Measurements from ENCODE around the gene HDAC1.
A peak's percentile ranks its signal among the peaks of the same experiment; 100 is the strongest.

Gene HDAC1

GRCh38 chr1:32356478-32356877, 64.6 kb downstream of the HDAC1 start:
- Histone ChIP-seq H3K4me1 (ENCODE audit: control insufficient read depth, insufficient read depth, low read length) (peaks cover 11% of the 10 kb centered on the region), H3K36me3 (ENCODE audit: control insufficient read depth, insufficient read depth, low read length) (no peaks in the 10 kb centered on the region), H3K9me3 (ENCODE audit: control insufficient read depth, low read length) (no peaks in the 10 kb centered on the region), H3K27me3 (ENCODE audit: control insufficient read depth, insufficient read depth, low read length, poor library complexity, severe bottlenecking) (peaks cover 14% of the 10 kb centered on the region), H3K27ac (ENCODE audit: insufficient read depth, low read depth, low read length, poor library complexity, severe bottlenecking) (no peak overlapping the region), H3K4me3 (ENCODE audit: insufficient read depth, low read depth, low read length) (no peak overlapping the region)
- 91 to 93% methylated on average over 1 of the region's 1 CpG for WGBS, 2 experiments

- WGBS, 2 experiments: 88 to 90% methylated on average over 6 of the region's 6 CpGs
- no peak overlapping the region for H3K27ac ChIP-seq (ENCODE audit: insufficient read depth, low read depth, low read length, poor library complexity, severe bottlenecking)
These were observed 65.7 kb downstream of the HDAC1 start for GRCh38 chr1:32357614-32358013.

GRCh38 chr1:32358435-32358834, 66.6 kb downstream of the HDAC1 start:
- peaks cover 28% of the 10 kb centered on the region for H3K27me3 ChIP-seq (ENCODE audit: control insufficient read depth, insufficient read depth, low read length, poor library complexity, severe bottlenecking)
- no peak overlapping the region for H3K4me3 ChIP-seq (ENCODE audit: insufficient read depth, low read depth, low read length)
- peaks cover 4% of the 10 kb centered on the region for H3K4me1 ChIP-seq (ENCODE audit: control insufficient read depth, insufficient read depth, low read length)
- H3K27ac ChIP-seq (ENCODE audit: insufficient read depth, low read depth, low read length, poor library complexity, severe bottlenecking): no peak overlapping the region
- no peaks in the 10 kb centered on the region for H3K36me3 ChIP-seq (ENCODE audit: control insufficient read depth, insufficient read depth, low read length)
- no peaks in the 10 kb centered on the region for H3K9me3 ChIP-seq (ENCODE audit: control insufficient read depth, low read length)
- 85 to 88% methylated on average over 3 of the region's 3 CpGs for WGBS, 2 experiments

More at GRCh38 chr1:32357614-32358013, 65.7 kb downstream of the HDAC1 start:
- Histone ChIP-seq H3K36me3 (ENCODE audit: control insufficient read depth, insufficient read depth, low read length) (no peaks in the 10 kb centered on the region), H3K4me1 (ENCODE audit: control insufficient read depth, insufficient read depth, low read length) (peaks cover 8% of the 10 kb centered on the region), H3K9me3 (ENCODE audit: control insufficient read depth, low read length) (no peaks in the 10 kb centered on the region), H3K4me3 (ENCODE audit: insufficient read depth, low read depth, low read length) (no peak overlapping the region), H3K27me3 (ENCODE audit: control insufficient read depth, insufficient read depth, low read length, poor library complexity, severe bottlenecking) (peaks cover 25% of the 10 kb centered on the region)

- WGBS, 2 experiments: 61 to 62% methylated on average over 35 of the region's 35 CpGs
- peak overlapping the region; percentile 27 for H3K4me3 ChIP-seq (ENCODE audit: insufficient read depth, low read depth, low read length)
- H3K36me3 ChIP-seq (ENCODE audit: control insufficient read depth, insufficient read depth, low read length): peaks cover 21% of the 10 kb centered on the region
- H3K9me3 ChIP-seq (ENCODE audit: control insufficient read depth, low read length): no peaks in the 10 kb centered on the region
- peaks cover 4% of the 10 kb centered on the region for H3K4me1 ChIP-seq (ENCODE audit: control insufficient read depth, insufficient read depth, low read length)
- H3K27ac ChIP-seq (ENCODE audit: insufficient read depth, low read depth, low read length, poor library complexity, severe bottlenecking): no peak overlapping the region
- peaks cover 28% of the 10 kb centered on the region for H3K27me3 ChIP-seq (ENCODE audit: control insufficient read depth, insufficient read depth, low read length, poor library complexity, severe bottlenecking)
These were observed 69.4 kb downstream of the HDAC1 start for GRCh38 chr1:32361308-32361673.

GRCh38 chr1:32361674-32362473, 70.0 kb downstream of the HDAC1 start:
- WGBS, 2 experiments: 4% methylated on average over 91 of the region's 91 CpGs

GRCh38 chr1:32362474-32363313, 70.8 kb downstream of the HDAC1 start, which contains the start of the genes FAM229A and TSSK3:
Gene FAM229A (minus strand): TSS chr1:32362485. CDS start chr1:32362091, 394 bp downstream.
Gene TSSK3 (plus strand): TSS chr1:32362539. CDS start chr1:32362702, 163 bp downstream.
- WGBS, 2 experiments: 76% methylated on average over 17 of the region's 17 CpGs
- H3K4me3 ChIP-seq (ENCODE audit: insufficient read depth, low read depth, low read length): peak within 1 kb of the TSS; percentile 27
- peaks cover 33% of the 10 kb centered on the region for H3K36me3 ChIP-seq (ENCODE audit: control insufficient read depth, insufficient read depth, low read length)

More at GRCh38 chr1:32361674-32362473, 70.0 kb downstream of the HDAC1 start:
- Histone ChIP-seq H3K36me3 (ENCODE audit: control insufficient read depth, insufficient read depth, low read length) (peaks cover 27% of the 10 kb centered on the region), H3K9me3 (ENCODE audit: control insufficient read depth, low read length) (no peaks in the 10 kb centered on the region), H3K27ac (ENCODE audit: insufficient read depth, low read depth, low read length, poor library complexity, severe bottlenecking) (no peak overlapping the region), H3K4me3 (ENCODE audit: insufficient read depth, low read depth, low read length) (peak overlapping the region; percentile 27), H3K27me3 (ENCODE audit: control insufficient read depth, insufficient read depth, low read length, poor library complexity, severe bottlenecking) (peaks cover 28% of the 10 kb centered on the region), H3K4me1 (ENCODE audit: control insufficient read depth, insufficient read depth, low read length) (peaks cover 4% of the 10 kb centered on the region)

GRCh38 chr1:32363713-32364112, 71.8 kb downstream of the HDAC1 start:
- Histone ChIP-seq H3K36me3 (ENCODE audit: control insufficient read depth, insufficient read depth, low read length) (peaks cover 42% of the 10 kb centered on the region), H3K9me3 (ENCODE audit: control insufficient read depth, low read length) (no peaks in the 10 kb centered on the region), H3K27ac (ENCODE audit: insufficient read depth, low read depth, low read length, poor library complexity, severe bottlenecking) (no peak overlapping the region), H3K4me1 (ENCODE audit: control insufficient read depth, insufficient read depth, low read length) (peaks cover 4% of the 10 kb centered on the region), H3K27me3 (ENCODE audit: control insufficient read depth, insufficient read depth, low read length, poor library complexity, severe bottlenecking) (peaks cover 28% of the 10 kb centered on the region), H3K4me3 (ENCODE audit: insufficient read depth, low read depth, low read length) (no peak overlapping the region)
- WGBS, 2 experiments: 96 to 98% methylated on average over 12 of the region's 12 CpGs

More at GRCh38 chr1:32362474-32363313, 70.8 kb downstream of the HDAC1 start, which contains the start of the genes FAM229A and TSSK3:
- no peaks in the 10 kb centered on the region for H3K9me3 ChIP-seq (ENCODE audit: control insufficient read depth, low read length)
- peaks cover 4% of the 10 kb centered on the region for H3K4me1 ChIP-seq (ENCODE audit: control insufficient read depth, insufficient read depth, low read length)
- H3K27ac ChIP-seq (ENCODE audit: insufficient read depth, low read depth, low read length, poor library complexity, severe bottlenecking): no peak within 1 kb of the TSS
- peaks cover 28% of the 10 kb centered on the region for H3K27me3 ChIP-seq (ENCODE audit: control insufficient read depth, insufficient read depth, low read length, poor library complexity, severe bottlenecking)

GRCh38 chr1:32364836-32365235, 73.0 kb downstream of the HDAC1 start:
- 95 to 97% methylated on average over 5 of the region's 5 CpGs for WGBS, 2 experiments

GRCh38 chr1:32365445-32365844, 73.6 kb downstream of the HDAC1 start:
- Histone ChIP-seq H3K4me3 (ENCODE audit: insufficient read depth, low read depth, low read length) (no peak overlapping the region), H3K27ac (ENCODE audit: insufficient read depth, low read depth, low read length, poor library complexity, severe bottlenecking) (no peak overlapping the region), H3K27me3 (ENCODE audit: control insufficient read depth, insufficient read depth, low read length, poor library complexity, severe bottlenecking) (peaks cover 24% of the 10 kb centered on the region), H3K9me3 (ENCODE audit: control insufficient read depth, low read length) (no peaks in the 10 kb centered on the region), H3K4me1 (ENCODE audit: control insufficient read depth, insufficient read depth, low read length) (peaks cover 4% of the 10 kb centered on the region), H3K36me3 (ENCODE audit: control insufficient read depth, insufficient read depth, low read length) (peaks cover 42% of the 10 kb centered on the region)
- WGBS, 2 experiments: 94 to 95% methylated on average over 6 of the region's 6 CpGs

More at GRCh38 chr1:32364836-32365235, 73.0 kb downstream of the HDAC1 start:
- no peak overlapping the region for H3K4me3 ChIP-seq (ENCODE audit: insufficient read depth, low read depth, low read length)
- H3K27me3 ChIP-seq (ENCODE audit: control insufficient read depth, insufficient read depth, low read length, poor library complexity, severe bottlenecking): peaks cover 28% of the 10 kb centered on the region
- no peak overlapping the region for H3K27ac ChIP-seq (ENCODE audit: insufficient read depth, low read depth, low read length, poor library complexity, severe bottlenecking)
- H3K4me1 ChIP-seq (ENCODE audit: control insufficient read depth, insufficient read depth, low read length): peaks cover 4% of the 10 kb centered on the region
- H3K36me3 ChIP-seq (ENCODE audit: control insufficient read depth, insufficient read depth, low read length): peaks cover 42% of the 10 kb centered on the region
- H3K9me3 ChIP-seq (ENCODE audit: control insufficient read depth, low read length): no peaks in the 10 kb centered on the region

Measured in ectodermal cell (in vitro differentiated cells).